ENCODE data around the gene HSPA1A. TPM values are rescaled to one million over a fixed set of nuclear protein-coding genes. Genes with fewer than 3 reads are reported as not detected.

HSPA1A gene
- total and polyA plus RNA-seq, 12 donors, result 113 to 679 (median 235) TPM

DNA sequence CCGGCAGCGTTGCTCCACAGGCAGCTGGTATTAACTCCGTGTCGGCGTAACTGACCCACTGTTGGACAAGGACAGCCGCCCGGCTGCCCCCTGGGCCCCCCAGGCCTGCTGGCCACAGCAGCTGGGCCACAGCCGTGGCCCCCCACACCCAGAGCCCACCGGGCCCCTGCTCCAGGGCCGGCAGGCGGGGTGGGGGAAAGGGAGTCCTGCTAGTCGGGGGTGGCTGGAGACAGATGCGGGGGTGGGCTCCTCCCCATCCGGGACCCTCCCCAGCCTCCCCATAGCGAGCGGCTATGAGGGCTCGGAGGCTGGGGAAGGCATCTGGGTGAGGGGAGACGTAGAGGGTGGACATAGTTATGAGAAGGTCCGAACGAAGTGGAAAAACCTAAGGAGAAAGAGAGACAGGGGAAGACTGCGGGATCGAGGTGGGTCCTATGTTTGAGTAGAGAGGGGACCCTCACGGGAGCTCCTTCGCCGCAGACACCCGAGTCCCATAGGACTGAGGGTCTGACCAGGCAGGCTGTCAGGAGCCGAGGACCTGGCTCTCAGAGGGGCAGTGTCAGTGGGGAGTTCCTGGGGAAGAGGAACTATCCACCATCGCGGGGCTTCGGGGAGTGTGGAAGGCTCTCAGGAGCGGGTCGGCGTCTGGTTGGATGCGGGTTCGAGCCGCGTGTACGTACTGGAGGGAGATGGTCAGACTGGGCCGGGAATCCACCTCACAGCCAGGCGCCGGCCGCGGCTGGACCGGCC is 20.3 kb upstream of the HSPA1A start:
- intact Hi-C loops (cut with DNase I), result loop anchor here in 5 of 10 donors (1.0 to 10.0 kb wide), 6 partner anchors 32 to 68 kb away; partner anchors contain the start of genes CLIC1 (in 2 of the 5), DDAH2 (in 1 of the 5) and HSPA1B (in 1 of the 5)
- Histone ChIP-seq H3K36me3 (peaks cover 0 to 61% (median 0%) of the 10 kb centered on the region in 9 donors), H3K4me1 (peaks cover 5 to 41% (median 14%) of the 10 kb centered on the region in 9 donors), H3K27ac (peak overlapping the region; percentile 84 to 99 (median 96)), H3K9me3 (no peaks in the 10 kb centered on the region), H3K4me3 (peak overlapping the region; percentile 57 to 99 (median 86)), H3K27me3 (no peaks in the 10 kb centered on the region)
- DNase-seq (peak in 1 of 2 donors; percentile 34), ATAC-seq (peak; percentile 7 to 48 (median 26))
- WGBS, 2 donors, result 2% methylated on average over 44 of the region's 44 CpGs
- TF ChIP-seq, protein P1, sequence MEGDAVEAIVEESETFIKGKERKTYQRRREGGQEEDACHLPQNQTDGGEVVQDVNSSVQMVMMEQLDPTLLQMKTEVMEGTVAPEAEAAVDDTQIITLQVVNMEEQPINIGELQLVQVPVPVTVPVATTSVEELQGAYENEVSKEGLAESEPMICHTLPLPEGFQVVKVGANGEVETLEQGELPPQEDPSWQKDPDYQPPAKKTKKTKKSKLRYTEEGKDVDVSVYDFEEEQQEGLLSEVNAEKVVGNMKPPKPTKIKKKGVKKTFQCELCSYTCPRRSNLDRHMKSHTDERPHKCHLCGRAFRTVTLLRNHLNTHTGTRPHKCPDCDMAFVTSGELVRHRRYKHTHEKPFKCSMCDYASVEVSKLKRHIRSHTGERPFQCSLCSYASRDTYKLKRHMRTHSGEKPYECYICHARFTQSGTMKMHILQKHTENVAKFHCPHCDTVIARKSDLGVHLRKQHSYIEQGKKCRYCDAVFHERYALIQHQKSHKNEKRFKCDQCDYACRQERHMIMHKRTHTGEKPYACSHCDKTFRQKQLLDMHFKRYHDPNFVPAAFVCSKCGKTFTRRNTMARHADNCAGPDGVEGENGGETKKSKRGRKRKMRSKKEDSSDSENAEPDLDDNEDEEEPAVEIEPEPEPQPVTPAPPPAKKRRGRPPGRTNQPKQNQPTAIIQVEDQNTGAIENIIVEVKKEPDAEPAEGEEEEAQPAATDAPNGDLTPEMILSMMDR (IDR thresholded peaks at IDR 0.05), result no peak

DNA sequence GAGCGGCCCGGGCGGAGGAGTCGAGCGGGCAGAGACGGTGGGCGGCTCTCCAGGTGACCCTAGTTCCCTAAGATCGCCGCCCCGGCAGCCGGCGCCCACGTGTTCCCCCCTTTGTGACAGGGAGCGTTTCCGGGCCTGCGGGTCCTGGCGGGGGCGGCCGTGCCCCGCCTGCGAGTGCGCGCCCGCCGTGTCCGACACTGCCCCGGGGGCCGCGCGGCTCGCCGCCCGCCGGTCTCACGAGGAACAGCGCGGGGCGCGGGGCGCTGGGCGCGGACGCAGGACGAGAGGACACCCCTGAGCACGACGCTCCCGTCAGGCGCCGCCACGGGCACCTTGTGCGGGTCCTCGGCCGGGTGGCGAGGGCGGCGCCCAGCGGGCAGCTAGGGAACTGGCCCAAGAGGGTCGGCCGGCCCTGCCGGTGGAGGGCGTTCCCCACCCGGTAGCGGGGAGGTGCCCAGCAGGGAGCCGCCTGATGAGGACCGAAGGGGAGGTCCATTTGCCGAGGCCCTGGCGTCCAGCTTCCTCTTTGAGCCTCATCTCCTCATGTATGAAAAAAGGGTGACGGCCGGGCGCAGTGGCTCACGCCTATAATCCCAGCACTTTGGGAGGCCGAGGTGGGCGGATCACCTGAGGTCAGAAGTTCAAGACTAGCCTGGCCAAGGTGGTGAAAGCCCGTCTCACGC is 19.6 kb upstream of the HSPA1A start, which contains the start of gene VARS1:
TSS of gene VARS1 (minus strand) at position 137 of the 683 bp plus-strand sequence. CDS start 535 bp downstream, outside the sequence.
- no peaks in the 10 kb centered on the region for H3K27me3 ChIP-seq
- H3K27ac ChIP-seq, result peak within 1 kb of the TSS; percentile 84 to 99 (median 96)
- 0 to 1% methylated on average over 54 to 75 of the region's 75 CpGs for WGBS, 2 donors
- H3K9me3 ChIP-seq, result no peaks in the 10 kb centered on the region
- peak; percentile 92 to 96 (median 94) for ATAC-seq
- intact Hi-C loops (cut with DNase I), result loop anchor here in 4 of 10 donors (2.0 to 10.0 kb wide), 5 partner anchors 31 to 68 kb away; partner anchors contain the start of genes CLIC1 (in 1 of the 4), DDAH2 (in 1 of the 4) and HSPA1B (in 1 of the 4)
- peaks cover 0 to 54% (median 0%) of the 10 kb centered on the region in 9 donors for H3K36me3 ChIP-seq
- peaks cover 5 to 39% (median 14%) of the 10 kb centered on the region in 9 donors for H3K4me1 ChIP-seq
- peak within 1 kb of the TSS; percentile 57 to 99 (median 86) for H3K4me3 ChIP-seq
- peak; percentile 90 to 95 for DNase-seq
- TF ChIP-seq, protein P1 (IDR thresholded peaks at IDR 0.05), result peak; percentile 65 to 94 (median 88)

DNA sequence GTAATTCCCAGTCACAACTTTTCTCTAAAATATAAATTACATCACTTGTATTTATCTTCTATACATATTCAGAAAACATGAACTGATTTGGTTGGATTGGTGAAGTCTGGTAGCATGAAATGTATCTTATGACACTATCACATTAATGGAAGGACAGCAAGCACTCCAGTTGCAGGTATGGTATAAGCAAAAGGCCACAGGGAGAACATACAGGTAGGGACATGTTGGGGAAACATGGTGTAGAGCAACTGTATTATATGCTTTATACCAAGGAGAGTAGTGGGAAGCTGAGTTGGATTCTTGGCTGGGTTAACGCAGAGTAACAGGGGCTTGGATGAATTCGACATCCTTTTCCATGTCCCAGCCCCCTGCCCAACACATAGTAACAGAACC is 18.4 kb upstream of the HSPA1A start:
- Histone ChIP-seq H3K4me3 (no peak overlapping the region), H3K27me3 (no peaks in the 10 kb centered on the region), H3K9me3 (no peaks in the 10 kb centered on the region), H3K27ac (peak overlapping the region in 4 of 10 donors; percentile 18 to 99 (median 97)), H3K4me1 (peaks cover 5 to 33% (median 14%) of the 10 kb centered on the region in 9 donors), H3K36me3 (peaks cover 0 to 51% (median 2%) of the 10 kb centered on the region in 9 donors)
- DNase-seq (no peak), ATAC-seq (no peak)
- 82 to 84% methylated on average over 2 of the region's 2 CpGs for WGBS, 2 donors
- intact Hi-C loops (cut with DNase I), result loop anchor here in 3 of 10 donors (5.0 to 10.0 kb wide), 3 partner anchors 35 to 70 kb away; partner anchors contain the start of genes CLIC1 (in 1 of the 3) and DDAH2 (in 1 of the 3)
- TF ChIP-seq, protein P1 (IDR thresholded peaks at IDR 0.05), result no peak

DNA sequence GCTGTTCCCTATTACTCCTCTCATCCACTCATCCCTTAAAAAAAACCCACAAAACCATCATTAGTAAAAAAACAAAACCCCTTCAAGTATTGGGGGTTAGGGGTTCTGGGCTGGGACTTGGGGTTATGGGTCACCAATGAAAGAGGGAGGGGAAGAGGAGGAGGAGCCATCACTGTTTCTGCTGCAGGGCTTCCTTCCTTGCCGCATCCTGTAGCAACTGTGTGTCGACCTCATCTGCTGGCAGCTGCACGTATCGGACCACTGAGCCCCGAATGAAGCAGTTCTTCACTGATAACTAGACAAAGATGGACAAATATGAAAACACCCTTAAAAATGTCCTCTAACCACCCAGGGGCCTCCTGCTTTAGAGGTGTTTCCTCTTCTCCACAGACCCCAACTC is 17.8 kb upstream of the HSPA1A start:
- H3K4me3 ChIP-seq, result no peak overlapping the region
- TF ChIP-seq, protein P1 (IDR thresholded peaks at IDR 0.05), result no peak
- peak overlapping the region in 3 of 10 donors; percentile 18 to 97 (median 97) for H3K27ac ChIP-seq
- H3K9me3 ChIP-seq, result no peaks in the 10 kb centered on the region
- 48 to 50% methylated on average over 5 of the region's 5 CpGs for WGBS, 2 donors
- DNase-seq (no peak), ATAC-seq (no peak)
- no peaks in the 10 kb centered on the region for H3K27me3 ChIP-seq
- intact Hi-C loops (cut with DNase I), result loop anchor here in 3 of 10 donors (5.0 to 10.0 kb wide), 3 partner anchors 35 to 70 kb away; partner anchors contain the start of genes CLIC1 (in 1 of the 3) and DDAH2 (in 1 of the 3)
- peaks cover 5 to 33% (median 14%) of the 10 kb centered on the region in 9 donors for H3K4me1 ChIP-seq
- peaks cover 0 to 51% (median 8%) of the 10 kb centered on the region in 9 donors for H3K36me3 ChIP-seq

All from heart right ventricle (tissue), 16 donors.